WTC11 (cell line): ENCODE results near the gene SMURF1. TPM values are rescaled to one million over a fixed set of nuclear protein-coding genes. Genes with fewer than 3 reads are reported as not detected.
A peak's percentile ranks its signal among the peaks of the same experiment; 100 is the strongest.

Source experiments
- ATAC-seq: fragments of 200-7000 bp; cut with Tn5 transposase; 2 replicates; pipeline ENCODE4 v1.10.0; 2021; ENCODE audit warnings: mild to moderate bottlenecking, moderate library complexity
- CTCF ChIA-PET: fragments of 300-600 bp; sonication (Branson Sonifier 250); formaldehyde crosslinking; loops from one replicate; lab custom pipeline; 2021; ENCODE audit warnings: antibody characterized with exemption; lab: Charles Lee
- POLR2A ChIA-PET: fragments of 350-600 bp; sonication (Branson Sonifier 250); formaldehyde crosslinking; loops from one replicate; lab custom pipeline; 2021; ENCODE audit warnings: antibody characterized with exemption; lab: Charles Lee
- DNase-seq: peaks from one replicate; pipeline ENCODE4 v3.0.0; 2021; ENCODE audit warnings: low spot score
- H3K27ac Mint-ChIP-seq: 2 replicates; pipeline ENCODE4 v1.8.0; 2021; ENCODE audit warnings: mixed read lengths
- H3K27me3 Mint-ChIP-seq: 2 replicates; pipeline ENCODE4 v1.8.0; 2021; ENCODE audit warnings: low read depth, mild to moderate bottlenecking, moderate library complexity, mixed read lengths
- H3K36me3 Mint-ChIP-seq: 2 replicates; pipeline ENCODE4 v1.8.0; 2021; ENCODE audit warnings: mixed read lengths
- H3K4me1 Mint-ChIP-seq: 2 replicates; pipeline ENCODE4 v1.8.0; 2022; ENCODE audit warnings: mixed read lengths
- H3K4me3 Mint-ChIP-seq: 2 replicates; pipeline ENCODE4 v1.8.0; 2021; ENCODE audit warnings: mild to moderate bottlenecking, moderate library complexity, mixed read lengths
- H3K9me3 Mint-ChIP-seq: 2 replicates; pipeline ENCODE4 v1.8.0; 2021; ENCODE audit warnings: mixed read lengths
- CREM ChIP-seq: sonication (generic); formaldehyde crosslinking; IDR thresholded peaks from 2 replicates; pipeline ENCODE4 v1.8.1; 2022; ENCODE audit warnings: mild to moderate bottlenecking, missing genetic modification reagents, moderate library complexity
- ESRRA ChIP-seq: sonication (generic); formaldehyde crosslinking; IDR thresholded peaks from 2 replicates; pipeline ENCODE4 v1.8.1; 2022; ENCODE audit warnings: mild to moderate bottlenecking, missing genetic modification reagents, borderline replicate concordance
- GABPB1 ChIP-seq: sonication (generic); formaldehyde crosslinking; IDR thresholded peaks from 2 replicates; pipeline ENCODE4 v1.8.1; 2023; ENCODE audit warnings: mild to moderate bottlenecking, missing genetic modification reagents
- HMGA2 ChIP-seq: fragments of 250-450 bp; sonication (Bioruptor Pico); IDR thresholded peaks from 2 replicates; pipeline ENCODE4 v1.4.0; 2021; ENCODE audit warnings: mild to moderate bottlenecking, moderate library complexity
- JAZF1 ChIP-seq: fragments of 250-450 bp; sonication (Bioruptor Pico); IDR thresholded peaks from 2 replicates; pipeline ENCODE4 v1.9.0; 2021; ENCODE audit warnings: moderate library complexity, mild to moderate bottlenecking, inconsistent platforms
- JUN ChIP-seq: sonication (generic); formaldehyde crosslinking; IDR thresholded peaks from 2 replicates; pipeline ENCODE4 v1.8.0; 2023; ENCODE audit warnings: mild to moderate bottlenecking, missing genetic modification reagents
- KAT7 ChIP-seq: sonication (generic); formaldehyde crosslinking; IDR thresholded peaks from 2 replicates; pipeline ENCODE4 v1.8.1; 2023; ENCODE audit warnings: missing genetic modification reagents, mild to moderate bottlenecking, borderline replicate concordance
- MYBL2 ChIP-seq: sonication (generic); formaldehyde crosslinking; IDR thresholded peaks from 2 replicates; pipeline ENCODE4 v1.8.1; 2023; ENCODE audit warnings: mild to moderate bottlenecking, moderate library complexity, missing genetic modification reagents
- OVOL2 ChIP-seq: fragments of 250-450 bp; sonication (Bioruptor Pico); IDR thresholded peaks from 2 replicates; pipeline ENCODE4 v1.9.0; 2021; ENCODE audit warnings: mild to moderate bottlenecking, borderline replicate concordance
- PREB ChIP-seq: sonication (generic); formaldehyde crosslinking; IDR thresholded peaks from 2 replicates; pipeline ENCODE4 v1.8.1; 2022; ENCODE audit warnings: mild to moderate bottlenecking, missing genetic modification reagents, moderate library complexity, borderline replicate concordance
- RELA ChIP-seq: sonication (generic); formaldehyde crosslinking; IDR thresholded peaks from 2 replicates; pipeline ENCODE4 v1.8.1; 2022; ENCODE audit warnings: missing genetic modification reagents, mild to moderate bottlenecking, borderline replicate concordance
- RORB ChIP-seq: fragments of 250-450 bp; sonication (Bioruptor Pico); IDR thresholded peaks from 2 replicates; pipeline ENCODE4 v1.9.0; 2021; ENCODE audit warnings: mild to moderate bottlenecking
- TEAD4 ChIP-seq: sonication (generic); formaldehyde crosslinking; IDR thresholded peaks from 2 replicates; pipeline ENCODE4 v1.8.0; 2022; ENCODE audit warnings: mild to moderate bottlenecking, missing genetic modification reagents
- ZBTB21 ChIP-seq: sonication (generic); formaldehyde crosslinking; IDR thresholded peaks from 2 replicates; pipeline ENCODE4 v1.8.1; 2023; ENCODE audit warnings: mild to moderate bottlenecking, missing genetic modification reagents, borderline replicate concordance
- ZBTB43 ChIP-seq: sonication (generic); formaldehyde crosslinking; IDR thresholded peaks from 2 replicates; pipeline ENCODE4 v1.8.1; 2023; ENCODE audit warnings: mild to moderate bottlenecking, missing genetic modification reagents
- ZNF219 ChIP-seq: sonication (generic); formaldehyde crosslinking; IDR thresholded peaks from 2 replicates; pipeline ENCODE4 v1.8.0; 2023; ENCODE audit warnings: missing genetic modification reagents, mild to moderate bottlenecking, borderline replicate concordance
- ZNF232 ChIP-seq: sonication (generic); formaldehyde crosslinking; IDR thresholded peaks from 2 replicates; pipeline ENCODE4 v1.8.0; 2022; ENCODE audit warnings: mild to moderate bottlenecking, missing genetic modification reagents
- ZNF396 ChIP-seq: fragments of 250-450 bp; sonication (Bioruptor Pico); IDR thresholded peaks from 2 replicates; pipeline ENCODE4 v1.8.0; 2021; ENCODE audit warnings: mild to moderate bottlenecking, moderate library complexity, borderline replicate concordance
- ZNF423 ChIP-seq: fragments of 250-450 bp; sonication (Bioruptor Pico); IDR thresholded peaks from 2 replicates; pipeline ENCODE4 v2.1.2; 2022; ENCODE audit warnings: mild to moderate bottlenecking, moderate library complexity
- total RNA-seq: library from RNA; stranded (reverse); gene quantifications from 3 replicates; pipeline ENCODE4 v1.2.3, GENCODE V29; 2021
- TF ChIP-seq, protein P1 (sequence below): sonication (generic); formaldehyde crosslinking; IDR thresholded peaks from 2 replicates; pipeline ENCODE4 v1.8.0; 2022; ENCODE audit warnings: mild to moderate bottlenecking, missing genetic modification reagents
- TF ChIP-seq, protein P2 (sequence below): fragments of 250-450 bp; sonication (Bioruptor Pico); IDR thresholded peaks from 2 replicates; pipeline ENCODE4 v1.8.0; 2021; ENCODE audit warnings: mild to moderate bottlenecking
- TF ChIP-seq, protein P3 (sequence below): sonication (generic); formaldehyde crosslinking; IDR thresholded peaks from 2 replicates; pipeline ENCODE4 v1.8.0; 2023; ENCODE audit warnings: missing genetic modification reagents
- TF ChIP-seq, protein P4 (sequence below): sonication (generic); formaldehyde crosslinking; IDR thresholded peaks from 2 replicates; pipeline ENCODE4 v1.8.1; 2022; ENCODE audit warnings: missing genetic modification reagents, borderline replicate concordance
- TF ChIP-seq, protein P5 (sequence below): sonication (generic); formaldehyde crosslinking; IDR thresholded peaks from 2 replicates; pipeline ENCODE4 v1.8.1; 2023; ENCODE audit warnings: mild to moderate bottlenecking, missing genetic modification reagents, moderate library complexity

The SMURF1 gene
- total RNA-seq, 1 experiment from 2014 or later = 23.2 TPM

DNA sequence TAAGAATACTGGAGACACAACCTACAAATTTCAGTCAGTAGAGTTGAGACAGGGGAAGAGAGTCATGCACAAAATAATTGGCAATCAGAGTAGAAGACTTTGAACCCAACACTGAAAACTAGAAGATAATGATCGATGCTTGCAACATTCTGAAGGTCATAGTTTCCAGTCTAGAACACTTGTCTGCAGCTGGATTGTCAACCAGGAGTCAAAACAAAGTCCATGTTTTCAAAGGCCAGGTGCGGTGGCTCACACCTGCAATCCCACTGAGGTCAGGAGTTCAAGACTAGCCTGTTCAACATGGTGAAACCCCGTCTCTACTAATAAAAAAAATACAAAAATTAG, 26.8 kb upstream of the SMURF1 start:
- ChIA-PET CTCF (no interaction called here), POLR2A (no interaction called here)
- DNase-seq (no peak), ATAC-seq (no peak)
- H3K27ac Mint-ChIP-seq = no peak overlapping the region
- TF ChIP-seq JUN (CRISPR knock-in tag) = no peak
- peak; percentile 74; the same call in 1 of the 2 replicates for TF ChIP-seq GABPB1
- no peak overlapping the region for H3K4me3 Mint-ChIP-seq
- peaks cover 14% of the 10 kb centered on the region for H3K9me3 Mint-ChIP-seq
- H3K27me3 Mint-ChIP-seq = no peaks in the 10 kb centered on the region
- 0 out of 2 replicates have a peak, but pooled peaks cover 2% of the 10 kb centered on the region for H3K36me3 Mint-ChIP-seq
- H3K4me1 Mint-ChIP-seq = no peaks in the 10 kb centered on the region

DNA sequence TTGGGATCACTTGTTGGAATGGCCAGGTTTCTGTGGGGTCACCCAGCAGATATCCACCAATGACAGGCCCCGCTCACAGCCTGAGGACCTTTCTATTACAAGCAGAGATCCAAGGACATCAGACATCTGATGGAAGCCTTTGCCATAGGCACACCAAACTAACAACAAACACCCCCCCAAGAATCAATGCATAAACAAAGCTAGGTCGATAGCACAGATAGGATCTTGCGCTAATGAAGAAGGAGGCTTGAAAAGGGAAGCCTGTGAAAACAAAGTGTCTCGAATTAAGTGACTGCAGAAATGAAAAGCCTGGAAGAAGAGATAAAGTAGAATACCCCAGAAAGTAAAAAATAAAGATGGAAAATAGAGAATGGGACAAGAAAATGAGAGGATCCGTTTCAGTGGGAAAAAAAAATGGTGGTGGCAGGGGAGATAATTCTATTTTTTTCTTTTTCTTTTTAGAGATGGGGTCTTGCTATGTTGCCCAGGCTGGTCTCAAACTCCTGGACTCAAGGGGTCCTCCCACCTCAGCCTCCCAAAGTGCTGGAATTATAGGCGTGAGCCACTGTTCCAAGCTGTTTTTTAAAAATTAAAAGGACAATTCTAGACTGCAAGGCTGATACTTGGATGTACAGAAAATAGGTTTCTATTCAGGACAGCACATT, 26.3 kb upstream of the SMURF1 start:
- Mint-ChIP-seq H3K4me1 (no peaks in the 10 kb centered on the region), H3K9me3 (peaks cover 14% of the 10 kb centered on the region), H3K27me3 (no peaks in the 10 kb centered on the region), H3K36me3 (0 out of 2 replicates have a peak, but pooled peaks cover 2% of the 10 kb centered on the region), H3K4me3 (no peak overlapping the region), H3K27ac (no peak overlapping the region)
- TF ChIP-seq ZNF232 = no peak
- TF ChIP-seq GABPB1 = no peak
- TF ChIP-seq ZNF423 (CRISPR knock-in tag) = no peak
- TF ChIP-seq ZBTB21 (CRISPR knock-in tag) = no peak
- TF ChIP-seq ZNF219 (CRISPR knock-in tag) = no peak
- no peak for TF ChIP-seq PREB (CRISPR knock-in tag)
- TF ChIP-seq OVOL2 (CRISPR knock-in tag) = no peak
- POLR2A ChIA-PET = no interaction called here
- CTCF ChIA-PET = no interaction called here
- ATAC-seq (no peak), DNase-seq (no peak)

DNA sequence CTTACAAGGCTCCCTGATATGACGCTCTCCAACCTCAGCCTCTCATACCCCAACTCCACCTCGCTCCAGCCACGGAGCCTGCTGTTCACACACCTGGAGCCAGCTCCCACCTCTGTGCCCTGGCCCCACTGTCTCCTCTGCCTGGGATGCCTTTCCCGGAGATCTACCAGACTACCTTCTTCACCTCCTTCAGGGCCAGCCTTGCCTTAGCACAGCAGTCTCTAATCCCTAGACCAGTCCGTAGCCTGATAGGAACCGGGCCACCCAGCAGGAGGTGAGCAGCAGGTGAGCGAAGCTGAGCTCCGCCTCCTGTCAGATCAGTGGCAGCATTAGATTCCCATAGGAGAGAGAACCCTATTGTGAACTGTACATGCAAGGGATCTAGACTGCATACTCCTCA, 23.2 kb upstream of the SMURF1 start:
- TF ChIP-seq CREM (CRISPR knock-in tag) (no peak), TEAD4 (CRISPR knock-in tag) (no peak), KAT7 (CRISPR knock-in tag) (no peak), JAZF1 (CRISPR knock-in tag) (no peak), RELA (CRISPR knock-in tag) (no peak), PREB (CRISPR knock-in tag) (no peak), MYBL2 (no peak), ZBTB43 (CRISPR knock-in tag) (no peak), GABPB1 (no peak), RORB (no peak), ZNF396 (CRISPR knock-in tag) (no peak), HMGA2 (no peak), ESRRA (CRISPR knock-in tag) (no peak)
- TF ChIP-seq, protein P1, sequence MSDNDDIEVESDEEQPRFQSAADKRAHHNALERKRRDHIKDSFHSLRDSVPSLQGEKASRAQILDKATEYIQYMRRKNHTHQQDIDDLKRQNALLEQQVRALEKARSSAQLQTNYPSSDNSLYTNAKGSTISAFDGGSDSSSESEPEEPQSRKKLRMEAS (CRISPR knock-in tag) = no peak
- TF ChIP-seq, protein P2, sequence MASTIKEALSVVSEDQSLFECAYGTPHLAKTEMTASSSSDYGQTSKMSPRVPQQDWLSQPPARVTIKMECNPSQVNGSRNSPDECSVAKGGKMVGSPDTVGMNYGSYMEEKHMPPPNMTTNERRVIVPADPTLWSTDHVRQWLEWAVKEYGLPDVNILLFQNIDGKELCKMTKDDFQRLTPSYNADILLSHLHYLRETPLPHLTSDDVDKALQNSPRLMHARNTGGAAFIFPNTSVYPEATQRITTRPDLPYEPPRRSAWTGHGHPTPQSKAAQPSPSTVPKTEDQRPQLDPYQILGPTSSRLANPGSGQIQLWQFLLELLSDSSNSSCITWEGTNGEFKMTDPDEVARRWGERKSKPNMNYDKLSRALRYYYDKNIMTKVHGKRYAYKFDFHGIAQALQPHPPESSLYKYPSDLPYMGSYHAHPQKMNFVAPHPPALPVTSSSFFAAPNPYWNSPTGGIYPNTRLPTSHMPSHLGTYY (CRISPR knock-in tag) = no peak
- TF ChIP-seq, protein P3, sequence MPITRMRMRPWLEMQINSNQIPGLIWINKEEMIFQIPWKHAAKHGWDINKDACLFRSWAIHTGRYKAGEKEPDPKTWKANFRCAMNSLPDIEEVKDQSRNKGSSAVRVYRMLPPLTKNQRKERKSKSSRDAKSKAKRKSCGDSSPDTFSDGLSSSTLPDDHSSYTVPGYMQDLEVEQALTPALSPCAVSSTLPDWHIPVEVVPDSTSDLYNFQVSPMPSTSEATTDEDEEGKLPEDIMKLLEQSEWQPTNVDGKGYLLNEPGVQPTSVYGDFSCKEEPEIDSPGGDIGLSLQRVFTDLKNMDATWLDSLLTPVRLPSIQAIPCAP (CRISPR knock-in tag) = no peak
- TF ChIP-seq, protein P4, sequence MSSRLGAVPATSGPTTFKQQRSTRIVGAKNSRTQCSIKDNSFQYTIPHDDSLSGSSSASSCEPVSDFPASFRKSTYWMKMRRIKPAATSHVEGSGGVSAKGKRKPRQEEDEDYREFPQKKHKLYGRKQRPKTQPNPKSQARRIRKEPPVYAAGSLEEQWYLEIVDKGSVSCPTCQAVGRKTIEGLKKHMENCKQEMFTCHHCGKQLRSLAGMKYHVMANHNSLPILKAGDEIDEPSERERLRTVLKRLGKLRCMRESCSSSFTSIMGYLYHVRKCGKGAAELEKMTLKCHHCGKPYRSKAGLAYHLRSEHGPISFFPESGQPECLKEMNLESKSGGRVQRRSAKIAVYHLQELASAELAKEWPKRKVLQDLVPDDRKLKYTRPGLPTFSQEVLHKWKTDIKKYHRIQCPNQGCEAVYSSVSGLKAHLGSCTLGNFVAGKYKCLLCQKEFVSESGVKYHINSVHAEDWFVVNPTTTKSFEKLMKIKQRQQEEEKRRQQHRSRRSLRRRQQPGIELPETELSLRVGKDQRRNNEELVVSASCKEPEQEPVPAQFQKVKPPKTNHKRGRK = no peak
- TF ChIP-seq, protein P5, sequence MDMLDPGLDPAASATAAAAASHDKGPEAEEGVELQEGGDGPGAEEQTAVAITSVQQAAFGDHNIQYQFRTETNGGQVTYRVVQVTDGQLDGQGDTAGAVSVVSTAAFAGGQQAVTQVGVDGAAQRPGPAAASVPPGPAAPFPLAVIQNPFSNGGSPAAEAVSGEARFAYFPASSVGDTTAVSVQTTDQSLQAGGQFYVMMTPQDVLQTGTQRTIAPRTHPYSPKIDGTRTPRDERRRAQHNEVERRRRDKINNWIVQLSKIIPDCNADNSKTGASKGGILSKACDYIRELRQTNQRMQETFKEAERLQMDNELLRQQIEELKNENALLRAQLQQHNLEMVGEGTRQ (CRISPR knock-in tag) = no peak
- TF ChIP-seq, all 79 proteins: peak for 0
- Mint-ChIP-seq H3K27ac (peak overlapping the region; percentile 74; the same call in 1 of the 2 replicates), H3K27me3 (peaks cover 2% of the 10 kb centered on the region; the same call in 1 of the 2 replicates), H3K9me3 (peaks cover 14% of the 10 kb centered on the region), H3K4me3 (no peak overlapping the region), H3K36me3 (0 out of 2 replicates have a peak, but pooled peaks cover 2% of the 10 kb centered on the region), H3K4me1 (peaks cover 6% of the 10 kb centered on the region; the same call in 1 of the 2 replicates)
- ChIA-PET CTCF (no interaction called here), POLR2A (no interaction called here)
- ATAC-seq (no peak), DNase-seq (no peak)
